Thyroid gland (tissue), 4 donors: ENCODE measurements around the gene DTX3.

Source experiments
- CTCF ChIP-seq, 6 experiments: fragments of 200-600 bp in 3 of 6; fragments of 450-650 bp in 3 of 6; sonication (generic) in 3 of 6; IDR thresholded peaks; one replicate each; pipeline ENCODE4 v1.5.1; 2016 to 2019; ENCODE audit warnings: antibody characterized with exemption in 6 of 6, mild to moderate bottlenecking in 2 of 6, inconsistent platforms in 1 of 6, moderate library complexity in 1 of 6
- POLR2A ChIP-seq, 2 donors: fragments of 450-650 bp; IDR thresholded peaks; one replicate each; pipeline ENCODE4 v1.6.1; 2017; ENCODE audit warnings: antibody characterized with exemption in 2 of 2, mild to moderate bottlenecking in 2 of 2, moderate library complexity in 1 of 2

GRCh38 chr12:57657744-57658143 is 53.1 kb downstream of the DTX3 start:
- TF ChIP-seq POLR2A (IDR thresholded peaks at IDR 0.05) (no peak), CTCF (IDR thresholded peaks at IDR 0.05) (peak in 2 of 6 experiments; percentile 9 to 46)
